K562 (cell line): ENCODE results near the gene OSBPL10. TPM values are rescaled to one million over a fixed set of nuclear protein-coding genes. Genes with fewer than 3 reads are reported as not detected.

Experiments
- ATAC-seq: fragments of 200-7000 bp; cut with Tn5 transposase; 3 replicates; pipeline ENCODE4 v1.9.1; 2020; ENCODE audit warnings: moderate library complexity
- BruUV-seq: library from RNA; stranded (reverse); fragments of 400-500 nt; replicated peaks from 2 replicates; lab custom pipeline; 2021; lab: Mats Ljungman, UMichigan
- CTCF ChIA-PET: fragments of 300-600 bp; formaldehyde crosslinking; extraction: SDS; loops from one replicate; lab custom pipeline; 2021; ENCODE audit warnings: low intra/inter-chr PET ratio; lab: Yijun Ruan, JAX
- POLR2A ChIA-PET: fragments of 300-600, 350-650 bp; sonication (Branson Sonifier 250); formaldehyde crosslinking; extraction: SDS; loops from one replicate; lab custom pipeline; 2021; ENCODE audit warnings: antibody characterized with exemption, inconsistent platforms; lab: Yijun Ruan, JAX
- DNase-seq, 4 experiments: peaks; one replicate each; pipeline versions ENCODE4 v3.0.0 to v3.0.0-alpha.2; 2011 to 2018; ENCODE audit warnings: low spot score in 3 of 4, mixed read lengths in 3 of 4; ENCODE audit errors: extremely low read depth in 1 of 4
- FAIRE-seq: peaks from 2 replicates; lab custom pipeline; 2011; peaks lifted over from hg19 to GRCh38; lab: Jason Lieb, UNC
- H2AFZ ChIP-seq: 2 replicates; pipeline ENCODE4 v1.6.0; 2011; ENCODE audit warnings: low read depth, low read length, control low read depth, inconsistent platforms
- H3K27ac ChIP-seq: fragments of 200-600 bp; 3 replicates; pipeline ENCODE4 v1.8.0; 2011; ENCODE audit warnings: low read depth, mild to moderate bottlenecking, control low read depth, inconsistent platforms, low read length, moderate library complexity, mixed read lengths; ENCODE audit errors: extremely low read depth
- H3K27me3 ChIP-seq, 2 experiments: fragments of 300-600 bp in 1 of 2; 2 replicates in 1 of 2; 3 replicates in 1 of 2; pipeline versions ENCODE4 v1.6.0 to v1.8.0; 2011; ENCODE audit warnings: inconsistent platforms in 2 of 2, low read length in 2 of 2, mild to moderate bottlenecking in 1 of 2, mixed read lengths in 1 of 2, moderate library complexity in 1 of 2; ENCODE audit not compliant: control insufficient read depth in 2 of 2, insufficient read depth in 2 of 2
- H3K36me3 ChIP-seq: fragments of 300-600 bp; 3 replicates; pipeline ENCODE4 v1.8.0; 2011; ENCODE audit warnings: mild to moderate bottlenecking, low read length, inconsistent platforms; ENCODE audit not compliant: control insufficient read depth, insufficient read depth
- H3K4me1 ChIP-seq, 2 experiments: fragments of 200-600 bp in 1 of 2; replicated peaks in 1 of 2; 2 replicates in 1 of 2; 3 replicates in 1 of 2; pipeline versions ENCODE4 v1.5.1 to v1.8.0; 2011; ENCODE audit warnings: inconsistent platforms in 2 of 2, low read length in 2 of 2, mild to moderate bottlenecking in 1 of 2, mixed read lengths in 1 of 2, moderate library complexity in 1 of 2; ENCODE audit not compliant: control insufficient read depth in 2 of 2, insufficient read depth in 2 of 2
- H3K4me2 ChIP-seq: 2 replicates; pipeline ENCODE4 v1.6.1; 2011; ENCODE audit warnings: low read length, control low read depth, inconsistent platforms, mixed read lengths; ENCODE audit not compliant: insufficient read depth
- H3K4me3 ChIP-seq: fragments of 200-600 bp; sonication (generic), shearing (Covaris generic); 2 replicates; pipeline ENCODE4 v1.5.1; 2016; ENCODE audit warnings: control low read depth, inconsistent platforms
- H3K79me2 ChIP-seq: fragments of 200-600 bp; 3 replicates; pipeline ENCODE4 v1.8.0; 2011; ENCODE audit warnings: low read length, inconsistent platforms; ENCODE audit not compliant: control insufficient read depth, insufficient read depth
- H3K9ac ChIP-seq, 2 experiments: 2 replicates each; pipeline versions ENCODE4 v1.6.0 to v1.6.1; 2011; ENCODE audit warnings: low read depth in 2 of 2, low read length in 2 of 2, control low read depth in 1 of 2, inconsistent platforms in 1 of 2, mild to moderate bottlenecking in 1 of 2, mixed read lengths in 1 of 2; ENCODE audit not compliant: insufficient read depth in 1 of 2
- H3K9me1 ChIP-seq: one replicate; pipeline ENCODE4 v1.6.0; 2011; ENCODE audit warnings: inconsistent platforms, mild to moderate bottlenecking, low read length, moderate library complexity; ENCODE audit not compliant: control insufficient read depth, insufficient read depth
- H3K9me3 ChIP-seq: replicated peaks from 2 replicates; pipeline ENCODE4 v1.5.1; 2011; ENCODE audit warnings: low read depth, low read length, inconsistent platforms; ENCODE audit not compliant: control insufficient read depth, insufficient read depth
- H4K20me1 ChIP-seq: replicated peaks from 2 replicates; pipeline ENCODE4 v1.6.1; 2011; ENCODE audit warnings: low read length, inconsistent platforms, mixed read lengths; ENCODE audit not compliant: control insufficient read depth, insufficient read depth
- ETS2 ChIP-seq: IDR thresholded peaks from 2 replicates; pipeline ENCODE4 v1.6.1; 2016; ENCODE audit warnings: borderline replicate concordance, missing genetic modification characterization, mild to moderate bottlenecking, moderate library complexity, missing compliant biosample characterization; ENCODE audit not compliant: poor library complexity, severe bottlenecking
- ZNF280A ChIP-seq: fragments of 450-650 bp; IDR thresholded peaks from 2 replicates; pipeline ENCODE4 v1.6.1; 2018; ENCODE audit warnings: mild to moderate bottlenecking, low read depth; ENCODE audit not compliant: partially characterized antibody
- WGBS: fragments of 100-300 bp; shearing (Covaris generic); methylation state at CpG from one replicate; pipeline ENCODE4 v1.1.6; 2016; ENCODE audit warnings: low coverage, mixed read lengths; ENCODE audit not compliant: insufficient coverage; ENCODE audit errors: missing lambda C conversion rate; 5-methylcytosine and 5-hydroxymethylcytosine counted together
- in situ Hi-C: fragments of 300-500 bp; cut with MboI; formaldehyde crosslinking; loops from 4 replicates; pipeline ENCODE4 v1.15.0; 2018; ENCODE audit warnings: inconsistent platforms, mixed read lengths
- intact Hi-C: fragments of 100-400 bp; cut with micrococcal nuclease; formaldehyde crosslinking; loops from 2 replicates; pipeline ENCODE4 v1.14.2; 2022
- polyA plus RNA-seq, 8 experiments: library from polyadenylated mRNA; depleted of rRNA in 4 of 8; stranded (reverse) in 5 of 8; unstranded in 3 of 8; fragments of >200 nt; fragmentation: Nextera tagmentation in 2 of 8; fragmentation: Illumina TruSeq in 1 of 8; extraction: Ambion mirVana in 2 of 8; extraction: Trizol in 1 of 8; gene quantifications; 2 replicates each; pipeline versions ENCODE4 v1.2.1 to v1.2.3, GENCODE V29; 2011 to 2014; ENCODE audit warnings: inconsistent platforms in 1 of 8, missing spikeins in 1 of 8
- total RNA-seq, 7 experiments: library from RNA; depleted of rRNA in 6 of 7; stranded (reverse); fragments of >200 nt in 6 of 7; fragmentation: Illumina TruSeq in 2 of 7; extraction: Trizol in 2 of 7; gene quantifications; 2 replicates each; pipeline versions ENCODE4 v1.2.1 to v1.2.3, GENCODE V29; 2011 to 2021; ENCODE audit warnings: low replicate concordance in 1 of 7

The OSBPL10 gene
- total and polyA plus RNA-seq, 9 of the 15 experiments (the other 6 are each of a cell fraction or from before 2014, with no cell fraction given): 0.03 to 0.19 (median 0.14) TPM; not detected in 2

- Histone ChIP-seq H2AFZ (no peak overlapping the region), H3K27ac (no peak overlapping the region), H3K4me1 (no peaks in the 10 kb centered on the region), H3K36me3 (no peaks in the 10 kb centered on the region), H3K4me3 (no peak overlapping the region), H4K20me1 (no peaks in the 10 kb centered on the region), H3K79me2 (no peaks in the 10 kb centered on the region), H3K9me1 (no peaks in the 10 kb centered on the region), H3K27me3 (peaks cover 16 to 24% of the 10 kb centered on the region in 2 experiments; a peak in 4 of 5 replicates), H3K9me3 (no peaks in the 10 kb centered on the region), H3K4me2 (no peak overlapping the region), H3K9ac (no peak overlapping the region)
- ChIA-PET POLR2A (no interaction called here), CTCF (no interaction called here)
- TF ChIP-seq ZNF280A (no peak), ETS2 (tag) (no peak)
- intact Hi-C loops (no loop called here), in situ Hi-C loops (no loop called here)
- no peak for DNase-seq
- 0% methylated on average over 6 of the region's 6 CpGs for WGBS
- ATAC-seq: no peak
- no peak for FAIRE-seq
- no TSS peak for BruUV-seq
Observed at GRCh38 chr3:31833391-31834190, 147.5 kb downstream of the OSBPL10 start.
